HEK293 (cell line): Measurements from ENCODE around the gene DBN1.

Experiments
- CTCF ChIA-PET: fragments of 350-600 bp; formaldehyde crosslinking; extraction: SDS; loops from one replicate; lab custom pipeline; 2021; ENCODE audit warnings: antibody characterized with exemption; lab: Yijun Ruan, JAX
- POLR2A ChIA-PET: fragments of 300-600 bp; formaldehyde crosslinking; extraction: SDS; loops from one replicate; lab custom pipeline; 2020; ENCODE audit warnings: antibody characterized with exemption, inconsistent platforms; lab: Yijun Ruan, JAX
- H3K27ac ChIP-seq: fragments of 200-500 bp; sonication (Bioruptor generic); 2 replicates; pipeline ENCODE4 v1.5.1; 2014; ENCODE audit warnings: low read depth, low read length, control low read depth, inconsistent platforms; ENCODE audit errors: extremely low read depth
- H3K36me3 ChIP-seq, 2 experiments: fragments of 200-500 bp in 1 of 2; sonication (Bioruptor generic) in 1 of 2; 1 replicate in 1 of 2; 2 replicates in 1 of 2; pipeline ENCODE4 v1.5.1; 2014 to 2017; ENCODE audit warnings: inconsistent platforms in 2 of 2, low read length in 2 of 2; ENCODE audit not compliant: control insufficient read depth in 2 of 2, insufficient read depth in 1 of 2
- H3K4me1 ChIP-seq: fragments of 200-500 bp; sonication (Bioruptor generic); 2 replicates; pipeline ENCODE4 v1.5.1; 2014; ENCODE audit warnings: mild to moderate bottlenecking, low read length, inconsistent platforms; ENCODE audit not compliant: control insufficient read depth, insufficient read depth
- H3K4me3 ChIP-seq: 2 replicates; pipeline ENCODE4 v1.5.1; 2011; ENCODE audit warnings: low read depth, mild to moderate bottlenecking, control low read depth, low read length, moderate library complexity
- H3K9me3 ChIP-seq: fragments of 200-500 bp; sonication (Bioruptor generic); 2 replicates; pipeline ENCODE4 v1.5.1; 2014; ENCODE audit warnings: low read depth, low read length, inconsistent platforms; ENCODE audit not compliant: control insufficient read depth, insufficient read depth
- AEBP2 ChIP-seq: fragments of 450-650 bp; formaldehyde crosslinking; IDR thresholded peaks from 2 replicates; pipeline ENCODE4 v1.5.1; 2016; ENCODE audit warnings: missing biosample characterization, missing genetic modification characterization, borderline replicate concordance
- EGR2 ChIP-seq: fragments of 450-650 bp; formaldehyde crosslinking; IDR thresholded peaks from 2 replicates; pipeline ENCODE4 v1.5.1; 2016; ENCODE audit warnings: low read depth, missing biosample characterization, missing genetic modification characterization
- HOXA7 ChIP-seq: sonication (generic); formaldehyde crosslinking; IDR thresholded peaks from 2 replicates; pipeline ENCODE4 v1.8.1; 2022; ENCODE audit warnings: missing genetic modification reagents, borderline replicate concordance
- OVOL3 ChIP-seq: fragments of 450-650 bp; formaldehyde crosslinking; IDR thresholded peaks from 2 replicates; pipeline ENCODE4 v1.5.1; 2016; ENCODE audit warnings: missing biosample characterization, missing genetic modification characterization
- PATZ1 ChIP-seq: fragments of 450-650 bp; formaldehyde crosslinking; IDR thresholded peaks from 2 replicates; pipeline ENCODE4 v1.5.1; 2016; ENCODE audit warnings: missing biosample characterization, missing genetic modification characterization
- REPIN1 ChIP-seq: fragments of 450-650 bp; formaldehyde crosslinking; IDR thresholded peaks from 2 replicates; pipeline ENCODE4 v1.5.1; 2017; ENCODE audit warnings: missing biosample characterization, missing genetic modification characterization, low read depth
- SCRT1 ChIP-seq: fragments of 450-650 bp; formaldehyde crosslinking; IDR thresholded peaks from 2 replicates; pipeline ENCODE4 v1.5.1; 2016; ENCODE audit warnings: missing biosample characterization, missing genetic modification characterization, borderline replicate concordance
- ZBTB1 ChIP-seq: fragments of 450-650 bp; formaldehyde crosslinking; IDR thresholded peaks from 2 replicates; pipeline ENCODE4 v1.5.1; 2016; ENCODE audit warnings: missing biosample characterization, missing genetic modification characterization
- ZBTB11 ChIP-seq: fragments of 450-650 bp; formaldehyde crosslinking; conservative IDR thresholded peaks from 2 replicates; pipeline ENCODE4 v1.5.1; 2016; ENCODE audit warnings: low read depth, missing biosample characterization, missing genetic modification characterization
- ZBTB20 ChIP-seq: fragments of 450-650 bp; formaldehyde crosslinking; IDR thresholded peaks from 2 replicates; pipeline ENCODE4 v1.5.1; 2016; ENCODE audit warnings: missing biosample characterization, missing genetic modification characterization
- ZBTB26 ChIP-seq: fragments of 450-650 bp; formaldehyde crosslinking; optimal IDR thresholded peaks from 2 replicates; pipeline ENCODE3; 2016; ENCODE audit warnings: missing biosample characterization, mild to moderate bottlenecking, missing genetic modification characterization
- ZFHX2 ChIP-seq: fragments of 450-650 bp; formaldehyde crosslinking; conservative IDR thresholded peaks from 2 replicates; pipeline ENCODE4 v1.5.1; 2016; ENCODE audit warnings: missing biosample characterization, missing genetic modification characterization
- ZFP3 ChIP-seq: fragments of 450-650 bp; formaldehyde crosslinking; IDR thresholded peaks from 2 replicates; pipeline ENCODE4 v1.5.1; 2016; ENCODE audit warnings: low read depth, missing biosample characterization, missing genetic modification characterization
- ZNF416 ChIP-seq: fragments of 450-650 bp; formaldehyde crosslinking; IDR thresholded peaks from 2 replicates; pipeline ENCODE4 v1.5.1; 2016; ENCODE audit warnings: missing biosample characterization, missing genetic modification characterization
- ZNF449 ChIP-seq: fragments of 450-650 bp; formaldehyde crosslinking; IDR thresholded peaks from 2 replicates; pipeline ENCODE4 v1.5.1; 2017; ENCODE audit warnings: missing biosample characterization, mild to moderate bottlenecking, missing genetic modification characterization, moderate library complexity
- ZNF610 ChIP-seq: fragments of 450-650 bp; formaldehyde crosslinking; IDR thresholded peaks from 2 replicates; pipeline ENCODE4 v1.5.1; 2016; ENCODE audit warnings: missing biosample characterization, missing genetic modification characterization, borderline replicate concordance
- ZNF639 ChIP-seq: fragments of 450-650 bp; formaldehyde crosslinking; IDR thresholded peaks from 2 replicates; pipeline ENCODE4 v1.5.1; 2016; ENCODE audit warnings: missing biosample characterization, missing genetic modification characterization
- ZNF645 ChIP-seq: fragments of 450-650 bp; formaldehyde crosslinking; IDR thresholded peaks from 2 replicates; pipeline ENCODE4; 2016; ENCODE audit warnings: missing biosample characterization, missing genetic modification characterization
- ZSCAN16 ChIP-seq: fragments of 450-650 bp; formaldehyde crosslinking; IDR thresholded peaks from 2 replicates; pipeline ENCODE4 v1.5.1; 2016; ENCODE audit warnings: missing biosample characterization, missing genetic modification characterization
- ZSCAN5A ChIP-seq: fragments of 450-650 bp; formaldehyde crosslinking; IDR thresholded peaks from 2 replicates; pipeline ENCODE4 v1.5.1; 2016; ENCODE audit warnings: missing biosample characterization, missing genetic modification characterization

The DBN1 gene

GRCh38 chr5:177456976-177457851 is 16.2 kb downstream of the DBN1 start (continued):
- TF ChIP-seq OVOL3 (tag by site-specific recombination) = no peak
- TF ChIP-seq ZBTB1 (tag by site-specific recombination) = no peak
- TF ChIP-seq AEBP2 (tag by site-specific recombination) = no peak
- no peak for TF ChIP-seq ZBTB26 (tag by site-specific recombination)
- TF ChIP-seq ZNF645 (tag by site-specific recombination) = no peak
- TF ChIP-seq SCRT1 (tag by site-specific recombination) = 0 out of 2 replicates have a peak, but pooled peaks have one; percentile 36
- TF ChIP-seq PATZ1 = peak; percentile 11; the same call in 1 of the 2 replicates
- peak; percentile 84 for TF ChIP-seq EGR2 (tag by site-specific recombination)
- TF ChIP-seq HOXA7 = no peak
- TF ChIP-seq ZFHX2 (tag by site-specific recombination) = peak; percentile 75
- TF ChIP-seq, all 188 proteins: peak for 10

- H3K9me3 ChIP-seq = no peaks in the 10 kb centered on the region
- ChIA-PET POLR2A (interaction anchor here (1.5 to 5.4 kb wide), 4 partner anchors 12 to 38 kb away, joined by 7 to 89 read pairs (median 13); partner anchors contain the start of genes GRK6 and PDLIM7), CTCF (interaction anchor here (0.6 to 2.9 kb wide), 17 partner anchors 10 to 147 kb away, joined by 3 to 24 read pairs (median 5); partner anchors contain the start of genes PDLIM7, PRR7 and SLC34A1)
- H3K4me1 ChIP-seq = peaks cover 8% of the 10 kb centered on the region
- 0 out of 2 replicates have a peak overlapping the region, but pooled peaks have one; percentile 11 for H3K27ac ChIP-seq
- H3K36me3 ChIP-seq = peaks cover 4 to 42% of the 10 kb centered on the region in 2 experiments; a peak in 2 of 3 replicates
- H3K4me3 ChIP-seq = no peak overlapping the region
- TF ChIP-seq ZFP3 (tag by site-specific recombination) (no peak), ZBTB11 (tag by site-specific recombination) (no peak), ZNF639 (tag by site-specific recombination) (no peak), REPIN1 (tag by site-specific recombination) (no peak), ZSCAN5A (tag by site-specific recombination) (no peak), ZNF449 (no peak), ZSCAN16 (tag by site-specific recombination) (no peak), ZNF416 (tag by site-specific recombination) (no peak), ZNF610 (tag by site-specific recombination) (no peak), ZBTB20 (tag by site-specific recombination) (no peak)
Measured at GRCh38 chr5:177456591-177456964, 16.9 kb downstream of the DBN1 start.
